ENCODE data around the gene XYLT1.

Gene XYLT1

DNA sequence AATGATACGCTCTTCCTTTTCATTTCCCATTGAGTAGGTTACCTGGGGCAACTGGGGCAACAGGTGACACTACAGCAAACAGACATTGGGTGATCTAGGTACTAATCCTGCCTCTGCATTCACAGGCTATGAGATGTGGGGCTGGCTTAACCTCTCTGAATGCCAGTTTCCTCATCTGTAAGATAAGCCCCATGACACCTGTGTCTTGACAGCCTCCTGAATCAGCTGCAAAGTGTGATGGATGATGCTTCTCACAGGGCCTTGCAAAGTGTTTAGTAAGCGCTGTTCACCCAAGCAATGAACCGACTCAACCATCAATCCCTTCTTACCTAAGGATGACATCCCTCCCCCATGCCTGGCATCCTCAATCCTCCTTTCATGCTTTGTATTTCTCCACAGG, 322.8 kb downstream of the XYLT1 start:
- no peaks in the 10 kb centered on the region for H3K27me3 ChIP-seq (ENCODE audit: control insufficient read depth in 1 of 2, insufficient read depth in 1 of 2, low read length in 2 of 2)
- no peak overlapping the region for H3K23ac ChIP-seq (ENCODE audit: low read length in 2 of 2)
- H2BK5ac ChIP-seq (ENCODE audit: low read depth, low read length, poor library complexity, severe bottlenecking), result no peak overlapping the region
- no peak overlapping the region for H3K4ac ChIP-seq (ENCODE audit: low read depth in 1 of 2, low read length in 2 of 2)
- no peak overlapping the region for H3K14ac ChIP-seq (ENCODE audit: low read length in 2 of 2)
- H2AFZ ChIP-seq (ENCODE audit: low read depth, low read length), result no peak overlapping the region
- H3K36me3 ChIP-seq (ENCODE audit: control insufficient read depth in 1 of 2, insufficient read depth in 2 of 2, low read depth in 1 of 2, low read length in 2 of 2), result peaks cover 0 to 17% of the 10 kb centered on the region in 2 experiments
- no peaks in the 10 kb centered on the region for H3K9me3 ChIP-seq (ENCODE audit: control insufficient read depth, low read length)
- no peak overlapping the region for H2BK12ac ChIP-seq (ENCODE audit: low read length in 2 of 2)
- no peak overlapping the region for H3K4me3 ChIP-seq (ENCODE audit: insufficient read depth in 1 of 2, low read depth in 1 of 2, low read length in 2 of 2)
- no peak overlapping the region for H3K4me2 ChIP-seq (ENCODE audit: low read length, poor library complexity, severe bottlenecking)
- no peak overlapping the region for H3K18ac ChIP-seq (ENCODE audit: low read depth in 1 of 2, low read length in 2 of 2)
- H3K4me1 ChIP-seq (ENCODE audit: control insufficient read depth, insufficient read depth, low read depth, low read length), result no peaks in the 10 kb centered on the region
- H3K79me1 ChIP-seq (replicated peaks; ENCODE audit: low read length, poor library complexity, severe bottlenecking), result no peaks in the 10 kb centered on the region
- H2BK120ac ChIP-seq (ENCODE audit: low read depth, low read length), result no peak overlapping the region
- H3K27ac ChIP-seq (ENCODE audit: low read length, poor library complexity, severe bottlenecking), result no peak overlapping the region
- H4K91ac ChIP-seq (ENCODE audit: low read length), result no peak overlapping the region
- no peak for DNase-seq
- no peak overlapping the region for H3K9ac ChIP-seq (ENCODE audit: low read length)
- no peak overlapping the region for H2BK15ac ChIP-seq (ENCODE audit: low read depth, poor library complexity, severe bottlenecking)
- no peak overlapping the region for H2AK5ac ChIP-seq (ENCODE audit: low read length, severe bottlenecking)
- H4K8ac ChIP-seq (ENCODE audit: low read length), result no peak overlapping the region
- WGBS, result 73% methylated on average over 3 of the region's 3 CpGs

DNA sequence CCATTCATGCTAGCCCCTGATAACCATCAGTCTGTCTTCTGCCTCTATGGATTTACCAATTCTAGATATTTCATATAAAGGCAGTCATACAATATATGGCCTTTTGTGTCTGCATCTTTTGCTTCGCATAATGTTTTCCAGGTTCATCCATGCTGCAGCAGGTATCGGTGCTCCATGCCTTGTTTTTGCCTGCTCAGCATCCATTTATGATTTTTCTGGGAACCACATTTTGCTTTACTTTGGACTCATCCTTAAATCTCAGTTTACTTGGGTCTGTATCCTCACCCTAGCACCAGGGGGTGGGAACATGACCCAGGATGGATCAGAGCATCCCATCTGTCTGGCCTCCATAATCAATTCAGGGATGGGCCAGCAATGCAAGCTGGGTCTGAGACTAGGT, 325.7 kb downstream of the XYLT1 start:
- Histone ChIP-seq H3K18ac (ENCODE audit: low read depth in 1 of 2, low read length in 2 of 2) (no peak overlapping the region), H3K27ac (ENCODE audit: low read length, poor library complexity, severe bottlenecking) (no peak overlapping the region), H3K14ac (ENCODE audit: low read length in 2 of 2) (no peak overlapping the region), H4K91ac (ENCODE audit: low read length) (no peak overlapping the region), H2BK5ac (ENCODE audit: low read depth, low read length, poor library complexity, severe bottlenecking) (no peak overlapping the region), H3K4me3 (ENCODE audit: insufficient read depth in 1 of 2, low read depth in 1 of 2, low read length in 2 of 2) (no peak overlapping the region), H2BK15ac (ENCODE audit: low read depth, poor library complexity, severe bottlenecking) (no peak overlapping the region), H2AK5ac (ENCODE audit: low read length, severe bottlenecking) (no peak overlapping the region), H3K9ac (ENCODE audit: low read length) (no peak overlapping the region), H3K23ac (ENCODE audit: low read length in 2 of 2) (no peak overlapping the region), H2AFZ (ENCODE audit: low read depth, low read length) (no peak overlapping the region), H2BK120ac (ENCODE audit: low read depth, low read length) (no peak overlapping the region), H3K4me2 (ENCODE audit: low read length, poor library complexity, severe bottlenecking) (no peak overlapping the region), H3K4ac (ENCODE audit: low read depth in 1 of 2, low read length in 2 of 2) (no peak overlapping the region), H3K36me3 (ENCODE audit: control insufficient read depth in 1 of 2, insufficient read depth in 2 of 2, low read depth in 1 of 2, low read length in 2 of 2) (peaks cover 0 to 18% of the 10 kb centered on the region in 2 experiments), H2BK12ac (ENCODE audit: low read length in 2 of 2) (no peak overlapping the region), H4K8ac (ENCODE audit: low read length) (no peak overlapping the region), H3K4me1 (ENCODE audit: control insufficient read depth, insufficient read depth, low read depth, low read length) (no peaks in the 10 kb centered on the region), H3K9me3 (ENCODE audit: control insufficient read depth, low read length) (no peaks in the 10 kb centered on the region), H3K79me1 (replicated peaks; ENCODE audit: low read length, poor library complexity, severe bottlenecking) (no peaks in the 10 kb centered on the region), H3K27me3 (ENCODE audit: control insufficient read depth in 1 of 2, insufficient read depth in 1 of 2, low read length in 2 of 2) (no peaks in the 10 kb centered on the region)
- 83% methylated on average over 2 of the region's 2 CpGs for WGBS
- DNase-seq, result no peak

DNA sequence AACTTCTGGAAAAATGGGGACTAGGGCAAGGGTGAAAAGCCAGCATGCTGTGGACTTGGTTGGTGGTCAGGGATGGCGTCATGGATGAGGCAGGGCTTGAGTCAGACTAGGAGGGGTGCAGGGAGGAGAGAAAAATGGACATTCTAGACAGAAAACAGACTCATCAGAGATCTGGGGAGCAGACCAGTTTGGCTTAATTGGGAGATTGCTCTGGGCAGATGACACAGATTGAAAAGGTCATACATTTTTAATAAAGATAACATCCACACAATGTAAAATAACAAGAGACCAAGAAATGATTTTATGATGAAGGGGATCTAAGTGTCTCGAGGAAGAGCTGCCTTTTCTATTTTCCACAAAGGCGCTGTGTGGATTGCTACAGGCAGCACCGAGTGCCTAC, 326.3 kb downstream of the XYLT1 start:
- no peak overlapping the region for H3K4ac ChIP-seq (ENCODE audit: low read depth in 1 of 2, low read length in 2 of 2)
- no peak overlapping the region for H3K4me3 ChIP-seq (ENCODE audit: insufficient read depth in 1 of 2, low read depth in 1 of 2, low read length in 2 of 2)
- no peaks in the 10 kb centered on the region for H3K4me1 ChIP-seq (ENCODE audit: control insufficient read depth, insufficient read depth, low read depth, low read length)
- no peak for DNase-seq
- no peak overlapping the region for H2BK15ac ChIP-seq (ENCODE audit: low read depth, poor library complexity, severe bottlenecking)
- no peak overlapping the region for H3K18ac ChIP-seq (ENCODE audit: low read depth in 1 of 2, low read length in 2 of 2)
- no peak overlapping the region for H3K9ac ChIP-seq (ENCODE audit: low read length)
- H3K79me1 ChIP-seq (replicated peaks; ENCODE audit: low read length, poor library complexity, severe bottlenecking), result no peaks in the 10 kb centered on the region
- H2AFZ ChIP-seq (ENCODE audit: low read depth, low read length), result no peak overlapping the region
- no peak overlapping the region for H2BK120ac ChIP-seq (ENCODE audit: low read depth, low read length)
- H2BK12ac ChIP-seq (ENCODE audit: low read length in 2 of 2), result no peak overlapping the region
- no peak overlapping the region for H3K4me2 ChIP-seq (ENCODE audit: low read length, poor library complexity, severe bottlenecking)
- no peaks in the 10 kb centered on the region for H3K27me3 ChIP-seq (ENCODE audit: control insufficient read depth in 1 of 2, insufficient read depth in 1 of 2, low read length in 2 of 2)
- H2BK5ac ChIP-seq (ENCODE audit: low read depth, low read length, poor library complexity, severe bottlenecking), result no peak overlapping the region
- no peak overlapping the region for H4K8ac ChIP-seq (ENCODE audit: low read length)
- no peak overlapping the region for H3K27ac ChIP-seq (ENCODE audit: low read length, poor library complexity, severe bottlenecking)
- H2AK5ac ChIP-seq (ENCODE audit: low read length, severe bottlenecking), result no peak overlapping the region
- H4K91ac ChIP-seq (ENCODE audit: low read length), result no peak overlapping the region
- 54% methylated on average over 4 of the region's 4 CpGs for WGBS
- peaks cover 0 to 24% of the 10 kb centered on the region in 2 experiments for H3K36me3 ChIP-seq (ENCODE audit: control insufficient read depth in 1 of 2, insufficient read depth in 2 of 2, low read depth in 1 of 2, low read length in 2 of 2)
- H3K14ac ChIP-seq (ENCODE audit: low read length in 2 of 2), result no peak overlapping the region
- no peaks in the 10 kb centered on the region for H3K9me3 ChIP-seq (ENCODE audit: control insufficient read depth, low read length)
- no peak overlapping the region for H3K23ac ChIP-seq (ENCODE audit: low read length in 2 of 2)

DNA sequence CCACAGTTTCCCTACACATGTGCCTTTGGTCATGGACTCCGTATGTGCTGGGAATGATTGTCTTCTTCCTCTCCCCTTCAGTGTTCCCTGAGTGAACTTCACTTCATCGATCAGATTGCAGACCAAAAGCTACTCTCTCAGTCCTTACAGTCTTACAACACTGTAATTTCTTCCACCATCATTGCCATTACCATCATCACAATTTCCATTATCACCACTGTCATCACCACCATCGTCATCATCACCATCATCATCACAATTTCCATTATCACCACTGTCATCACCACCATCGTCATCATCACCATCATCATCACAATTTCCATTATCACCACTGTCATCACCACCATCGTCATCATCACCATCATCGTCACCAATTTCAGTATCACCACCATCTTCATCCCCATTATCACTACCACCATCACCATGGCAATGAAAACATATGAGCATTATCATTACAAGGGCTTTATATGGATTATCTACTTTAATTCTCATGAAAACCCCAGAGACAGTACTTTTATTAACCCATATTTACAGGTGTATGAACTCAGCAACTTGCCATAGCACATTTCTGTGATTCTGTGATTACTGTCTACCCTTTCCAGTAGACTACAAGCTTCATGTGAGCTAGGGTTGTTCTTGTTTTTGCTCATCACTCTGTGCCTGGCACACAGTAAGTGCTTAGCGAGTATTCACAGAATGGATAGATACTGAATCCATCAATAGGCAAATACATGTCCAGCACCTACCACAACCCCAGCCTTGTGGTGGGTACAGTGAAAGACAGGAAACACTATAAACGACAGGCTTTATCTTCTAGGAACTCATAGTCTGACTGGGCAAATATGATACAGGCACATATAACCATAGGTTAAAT, 327.0 kb downstream of the XYLT1 start:
- Histone ChIP-seq H2BK12ac (ENCODE audit: low read length in 2 of 2) (no peak overlapping the region), H3K4me1 (ENCODE audit: control insufficient read depth, insufficient read depth, low read depth, low read length) (no peaks in the 10 kb centered on the region), H3K9ac (ENCODE audit: low read length) (no peak overlapping the region), H3K4me3 (ENCODE audit: insufficient read depth in 1 of 2, low read depth in 1 of 2, low read length in 2 of 2) (no peak overlapping the region), H4K91ac (ENCODE audit: low read length) (no peak overlapping the region), H3K27ac (ENCODE audit: low read length, poor library complexity, severe bottlenecking) (no peak overlapping the region), H3K14ac (ENCODE audit: low read length in 2 of 2) (no peak overlapping the region), H3K4ac (ENCODE audit: low read depth in 1 of 2, low read length in 2 of 2) (no peak overlapping the region), H3K36me3 (ENCODE audit: control insufficient read depth in 1 of 2, insufficient read depth in 2 of 2, low read depth in 1 of 2, low read length in 2 of 2) (peaks cover 0 to 31% of the 10 kb centered on the region in 2 experiments), H3K27me3 (ENCODE audit: control insufficient read depth in 1 of 2, insufficient read depth in 1 of 2, low read length in 2 of 2) (no peaks in the 10 kb centered on the region), H2BK120ac (ENCODE audit: low read depth, low read length) (no peak overlapping the region), H3K23ac (ENCODE audit: low read length in 2 of 2) (no peak overlapping the region), H2BK15ac (ENCODE audit: low read depth, poor library complexity, severe bottlenecking) (no peak overlapping the region), H2AK5ac (ENCODE audit: low read length, severe bottlenecking) (no peak overlapping the region), H3K9me3 (ENCODE audit: control insufficient read depth, low read length) (no peaks in the 10 kb centered on the region), H2BK5ac (ENCODE audit: low read depth, low read length, poor library complexity, severe bottlenecking) (no peak overlapping the region), H2AFZ (ENCODE audit: low read depth, low read length) (no peak overlapping the region), H3K18ac (ENCODE audit: low read depth in 1 of 2, low read length in 2 of 2) (no peak overlapping the region), H3K79me1 (replicated peaks; ENCODE audit: low read length, poor library complexity, severe bottlenecking) (no peaks in the 10 kb centered on the region), H4K8ac (ENCODE audit: low read length) (no peak overlapping the region), H3K4me2 (ENCODE audit: low read length, poor library complexity, severe bottlenecking) (no peak overlapping the region)
- 69% methylated on average over 8 of the region's 8 CpGs for WGBS
- DNase-seq, result no peak

Measured in mesenchymal stem cell (in vitro differentiated cells and primary cell).